A549 (cell line): ENCODE data around the gene HACE1.

Experiments
- POLR2A ChIP-seq: IDR thresholded peaks from 2 replicates; pipeline ENCODE4 v1.6.1; 2012; ENCODE audit warnings: mild to moderate bottlenecking, low read length
- ZSCAN20 ChIP-seq: fragments of 250-450 bp; sonication (Bioruptor Pico); IDR thresholded peaks from 2 replicates; pipeline ENCODE4 v1.8.0; 2022; ENCODE audit warnings: mild to moderate bottlenecking, moderate library complexity

GRCh38 chr6:104679971-104680370 lies 179.7 kb downstream of the HACE1 start:
- TF ChIP-seq ZSCAN20 (CRISPR knock-in tag) = no peak
- no peak for TF ChIP-seq POLR2A
